HTR-8/SVneo (cell line): ENCODE data around the gene BMP7.
A peak's percentile ranks its signal among the peaks of the same experiment; 100 is the strongest.

Source experiments
- DNase-seq: peaks from one replicate; pipeline ENCODE4 v3.0.0; 2011; ENCODE audit warnings: low spot score, mixed read lengths; ENCODE audit not compliant: insufficient read length
- FAIRE-seq: peaks from 2 replicates; lab custom pipeline; 2011; peaks lifted over from hg19 to GRCh38; lab: Jason Lieb, UNC

BMP7 gene

DNA sequence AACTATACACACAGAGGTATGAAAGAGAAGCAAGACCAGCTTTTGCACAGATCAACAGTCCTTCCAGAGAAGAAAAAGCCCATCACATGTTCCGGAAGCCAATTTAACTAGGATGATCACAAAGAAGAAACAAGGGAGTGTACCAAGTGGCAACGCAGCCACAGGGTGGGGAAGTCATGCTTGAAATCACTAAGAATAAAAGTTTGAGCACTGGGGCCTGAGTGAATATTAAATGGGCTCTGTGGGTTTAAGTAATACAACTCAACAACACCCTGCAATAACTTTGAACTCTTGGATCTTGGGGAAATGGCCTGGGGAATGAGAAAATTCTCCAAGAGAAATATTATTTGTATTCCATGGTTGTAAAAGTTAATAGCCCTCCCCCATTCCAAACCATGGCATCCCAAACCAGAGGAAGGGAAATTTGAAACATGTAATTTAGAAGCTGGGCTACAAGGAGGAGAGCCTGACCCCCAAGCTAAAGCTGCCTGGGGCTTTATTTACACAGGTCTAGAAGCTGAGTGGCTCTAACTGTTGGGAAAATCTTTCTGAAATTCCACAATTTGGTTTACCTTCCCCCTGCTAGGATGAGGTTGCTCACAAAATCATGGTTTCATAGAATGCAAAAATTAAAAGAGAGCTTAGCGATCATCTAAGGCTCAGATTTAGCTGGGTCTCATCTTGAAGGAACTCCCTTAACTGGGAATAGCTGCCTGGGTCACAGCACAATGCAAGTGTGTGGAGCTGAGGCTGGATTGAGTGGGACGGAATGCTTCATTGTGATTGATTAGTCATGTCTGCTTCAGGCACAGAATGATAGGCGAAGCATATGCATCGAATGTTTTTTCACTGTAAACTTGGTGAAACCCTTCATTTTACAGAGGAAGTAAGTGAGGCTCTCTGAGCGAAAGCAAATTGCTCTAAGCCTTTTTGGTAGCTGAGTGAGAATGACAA is 143.6 kb downstream of the BMP7 start:
- DNase-seq (no peak), FAIRE-seq (peak; percentile 84)

- no peak for DNase-seq
- no peak for FAIRE-seq
Measured at GRCh38 chr20:57118964-57119363, 147.5 kb downstream of the BMP7 start.
